GM18519 (cell line): ENCODE data around the gene ADAM12.
"Not testable (repeated sequence)": the region's sequence is repeated elsewhere in the genome, so short reads cannot be mapped to it uniquely, and the experiment has no call there.

Experiments
- ATAC-seq: cut with Tn5 transposase; IDR thresholded peaks from one replicate; pipeline ENCODE4 v1.9.1; 2021; ENCODE audit warnings: mild to moderate bottlenecking, moderate library complexity; ENCODE audit not compliant: unreplicated experiment, low FRiP score

ADAM12 gene

DNA sequence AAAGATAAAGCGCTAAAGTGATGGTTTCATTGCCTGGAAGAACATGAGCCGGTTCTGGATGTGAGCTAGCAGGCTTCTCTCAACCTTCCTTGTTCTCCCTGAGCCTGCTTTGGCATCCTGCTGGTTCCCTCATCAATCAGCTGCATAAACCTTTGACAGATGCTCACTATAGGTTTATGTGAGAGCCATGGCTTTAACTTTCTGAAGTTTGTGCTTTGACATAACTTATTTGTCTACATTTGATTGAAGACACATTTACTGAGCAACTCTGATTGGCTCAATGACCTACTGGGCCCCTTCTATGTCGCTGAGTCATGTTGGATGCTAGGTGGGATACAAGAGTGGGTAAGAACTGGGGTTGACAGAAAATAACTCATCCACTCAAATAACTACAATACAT, 192.0 kb downstream of the ADAM12 start:
- ATAC-seq, result no peak

DNA sequence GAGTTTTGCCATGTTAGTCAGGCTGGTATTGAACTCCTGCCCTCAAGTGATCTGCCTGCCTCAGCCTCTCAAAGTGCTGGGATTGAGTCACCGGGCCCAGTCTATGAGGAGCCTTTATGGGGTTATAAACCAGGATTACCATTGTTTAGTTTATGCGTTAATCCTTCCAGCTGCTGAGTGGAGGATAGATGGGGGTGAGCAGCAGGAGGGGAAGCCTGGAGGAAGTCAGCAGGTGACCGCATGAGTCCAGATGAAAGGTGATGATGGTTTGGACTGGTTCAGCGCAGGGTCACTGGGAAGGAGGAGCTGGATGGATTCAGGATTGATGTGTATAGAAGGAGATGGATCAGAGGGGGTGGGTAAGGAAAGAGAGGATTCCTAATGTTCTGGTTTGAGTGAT, 197.1 kb downstream of the ADAM12 start:
- no peak for ATAC-seq

DNA sequence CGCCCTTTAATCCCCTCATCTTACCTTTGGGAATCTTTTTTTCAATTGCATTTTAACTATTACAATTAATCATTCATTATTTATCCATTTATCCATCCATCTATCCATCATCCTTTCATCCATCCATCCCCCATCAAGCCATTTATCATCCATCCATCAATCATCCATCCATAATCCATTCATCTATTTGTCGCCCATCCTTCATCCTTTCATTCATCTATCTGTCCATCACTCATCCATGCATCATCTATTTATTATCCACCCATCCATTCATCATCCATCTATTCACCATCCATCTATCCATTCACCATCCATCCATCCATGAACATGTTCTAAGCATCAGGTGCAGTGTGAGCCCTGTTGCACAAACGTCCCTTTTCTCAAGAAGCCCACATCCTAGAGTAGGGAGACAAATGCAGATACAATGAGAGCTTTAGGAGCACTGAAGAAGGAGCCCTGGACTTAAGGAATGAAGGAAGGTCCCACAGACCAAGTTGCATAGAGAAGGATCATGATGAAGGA, 199.5 kb downstream of the ADAM12 start:
- no peak for ATAC-seq

DNA sequence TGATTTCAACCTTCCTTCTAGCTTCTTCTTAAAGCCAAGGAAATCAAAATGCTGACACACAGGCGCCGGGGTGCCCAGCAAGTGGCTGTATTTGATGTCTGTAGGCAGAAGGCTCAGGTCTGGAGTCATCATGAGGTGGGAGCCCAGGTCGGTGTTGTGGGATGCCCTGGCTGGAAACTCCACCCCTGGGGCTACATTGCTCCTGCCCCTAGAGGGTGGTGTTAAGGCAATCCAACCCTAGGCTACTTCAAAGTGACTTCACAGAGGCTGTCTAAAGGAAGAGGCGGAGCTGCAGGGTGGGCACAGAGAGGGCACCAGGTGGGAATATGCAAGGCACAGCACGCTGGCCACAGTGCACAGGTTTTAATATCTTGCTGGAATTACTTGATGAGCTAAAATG, 200.9 kb downstream of the ADAM12 start:
- ATAC-seq, result no peak

DNA sequence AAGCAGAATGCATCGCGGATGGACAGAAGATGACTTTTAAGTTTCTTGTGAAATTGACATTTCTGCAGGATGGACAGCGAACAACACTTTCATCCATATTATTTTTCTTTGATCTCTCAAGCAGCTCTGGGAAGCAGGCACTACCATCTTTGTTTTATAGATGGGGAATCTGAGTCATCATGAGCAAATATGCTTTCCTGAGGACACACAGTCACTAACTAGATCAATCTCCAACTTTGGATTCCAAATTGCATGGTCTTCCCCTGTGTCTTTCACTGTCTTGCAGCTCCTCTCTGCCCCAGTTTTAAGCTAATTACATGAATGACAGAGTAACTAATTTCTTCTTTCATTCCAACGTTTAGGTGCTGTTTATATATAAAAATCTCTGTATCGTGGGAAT, 201.5 kb downstream of the ADAM12 start:
- no peak for ATAC-seq

DNA sequence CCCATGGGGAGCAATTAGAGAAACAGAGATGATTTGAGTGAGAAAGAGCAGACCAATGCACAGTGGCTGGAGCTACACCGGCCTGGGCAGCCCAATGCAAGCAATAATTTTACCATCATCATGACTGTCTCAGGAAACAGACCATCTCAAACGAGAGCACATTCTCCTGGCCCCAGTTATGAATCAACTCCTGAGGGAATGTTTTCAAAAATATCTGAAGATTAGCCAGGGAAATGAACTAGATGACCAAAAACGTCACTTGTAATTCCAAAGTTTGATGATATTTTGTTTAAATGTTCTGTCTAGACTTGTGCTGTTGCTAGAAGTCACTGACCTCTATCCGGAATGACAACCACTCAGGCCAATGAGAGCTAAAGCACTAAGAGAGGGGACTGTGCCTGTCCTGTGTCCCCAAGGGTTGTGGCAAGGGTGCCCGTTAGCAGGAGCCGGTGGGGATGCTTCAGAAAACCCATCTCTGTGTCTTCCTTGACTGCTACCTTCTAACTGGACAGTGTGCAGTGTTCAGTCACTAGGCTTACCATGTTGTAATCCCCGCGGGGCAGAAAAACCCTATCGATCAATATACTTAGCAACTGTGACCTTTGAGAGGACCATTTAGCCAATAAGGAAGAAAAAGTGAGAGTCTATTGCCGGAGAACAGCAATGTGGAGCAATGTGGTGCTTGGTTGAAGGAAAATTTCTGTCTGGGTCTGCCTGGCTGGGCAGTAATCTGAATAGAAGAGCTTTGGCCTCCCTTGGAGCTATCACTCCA, 202.4 kb downstream of the ADAM12 start:
- ATAC-seq, result no peak

DNA sequence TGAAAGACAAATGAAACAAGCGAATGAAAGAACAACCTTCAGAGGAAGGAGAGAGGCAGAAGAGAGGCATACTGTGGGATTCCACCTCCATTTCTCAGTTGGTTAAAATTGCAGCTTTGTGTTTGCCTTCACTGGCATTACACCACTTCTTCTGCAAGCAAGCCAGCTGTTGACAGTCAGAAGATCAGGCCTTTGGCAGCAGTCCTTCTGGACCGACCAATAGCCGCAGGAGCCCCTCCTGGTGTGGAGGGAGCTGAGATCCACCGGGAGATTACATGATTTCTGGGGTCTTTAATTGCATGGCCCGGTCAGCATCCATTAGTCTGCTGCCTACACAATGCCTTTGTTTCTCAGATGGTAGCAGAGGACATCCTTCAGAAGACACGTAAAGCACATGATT, 206.7 kb downstream of the ADAM12 start:
- no peak for ATAC-seq

DNA sequence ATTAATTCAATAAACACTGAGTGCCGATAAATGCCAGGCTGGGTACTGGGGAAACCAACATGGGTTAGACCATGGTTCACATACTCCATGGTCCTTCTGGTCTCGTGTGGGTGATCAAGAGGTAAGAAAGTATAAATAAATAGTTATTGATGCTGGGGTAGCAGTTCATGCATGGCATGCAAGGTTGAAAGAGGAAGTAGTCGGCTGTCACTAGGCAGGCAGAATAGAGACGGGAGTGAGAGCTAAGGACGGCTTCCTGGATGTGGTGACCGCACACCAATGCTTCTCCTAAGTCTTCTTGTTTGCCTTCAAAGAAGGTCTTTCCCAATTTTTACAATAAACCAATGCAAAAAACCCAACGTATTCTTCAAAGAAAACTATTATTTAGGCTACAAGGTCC, 208.6 kb downstream of the ADAM12 start:
- ATAC-seq, result peak; percentile 61

DNA sequence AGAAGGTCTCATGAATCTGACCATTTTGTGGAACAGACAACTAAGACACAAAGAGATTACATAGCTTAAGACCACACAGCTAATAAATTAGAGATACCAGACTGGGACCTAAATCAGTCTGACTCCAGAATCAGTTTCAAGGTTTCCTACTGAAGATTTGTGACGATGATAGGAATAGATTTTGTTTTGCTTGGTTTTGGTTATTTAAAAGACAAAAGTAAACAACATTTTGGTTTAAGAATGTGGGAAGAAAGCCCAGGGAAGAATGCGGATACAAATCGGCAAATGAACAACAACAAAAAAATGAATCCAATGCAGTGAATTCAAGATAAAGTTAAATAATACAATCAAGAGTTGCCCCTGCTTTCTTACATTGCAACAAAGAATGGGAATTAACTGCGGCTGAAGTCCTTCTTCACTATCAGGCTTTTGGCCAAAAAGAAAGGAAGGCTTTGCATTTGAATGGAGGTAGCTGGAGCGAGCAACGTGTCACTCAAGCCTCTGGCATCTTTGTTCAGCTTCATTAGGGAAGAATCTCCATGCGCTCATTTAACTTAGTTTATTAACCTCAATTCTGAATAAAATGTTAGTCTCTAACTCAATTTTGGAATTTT, 210.8 kb downstream of the ADAM12 start:
- no peak for ATAC-seq

DNA sequence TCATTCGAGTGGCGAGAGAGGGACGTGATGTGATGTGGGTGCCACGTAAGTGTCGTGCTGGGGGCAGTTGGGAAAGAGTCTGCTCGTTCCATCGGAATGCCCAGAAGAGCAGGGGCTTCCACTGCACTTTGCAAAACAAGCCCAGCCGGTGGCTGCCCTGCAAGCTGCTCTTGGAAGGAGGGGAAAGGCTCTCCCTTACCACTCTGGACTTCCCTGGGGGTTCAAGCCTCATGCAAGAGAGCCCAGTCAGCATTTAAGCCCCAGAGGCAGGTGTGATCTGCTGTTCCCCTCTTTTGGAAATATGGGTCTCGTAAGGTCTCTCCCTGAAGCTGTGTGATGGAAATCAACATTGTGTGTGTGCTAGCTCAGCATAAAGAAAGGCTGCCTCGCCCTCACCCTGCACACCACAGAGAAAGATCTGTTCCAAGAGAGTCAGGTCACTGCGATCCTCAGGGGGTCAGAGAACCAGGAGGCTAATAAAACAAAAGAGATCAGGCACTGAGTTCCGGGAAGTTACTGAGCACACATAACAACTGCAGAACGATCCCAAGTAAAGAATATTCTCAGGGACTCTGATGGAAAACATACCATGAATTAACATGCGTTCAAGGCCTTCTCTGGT, 212.5 kb downstream of the ADAM12 start:
- no peak for ATAC-seq

DNA sequence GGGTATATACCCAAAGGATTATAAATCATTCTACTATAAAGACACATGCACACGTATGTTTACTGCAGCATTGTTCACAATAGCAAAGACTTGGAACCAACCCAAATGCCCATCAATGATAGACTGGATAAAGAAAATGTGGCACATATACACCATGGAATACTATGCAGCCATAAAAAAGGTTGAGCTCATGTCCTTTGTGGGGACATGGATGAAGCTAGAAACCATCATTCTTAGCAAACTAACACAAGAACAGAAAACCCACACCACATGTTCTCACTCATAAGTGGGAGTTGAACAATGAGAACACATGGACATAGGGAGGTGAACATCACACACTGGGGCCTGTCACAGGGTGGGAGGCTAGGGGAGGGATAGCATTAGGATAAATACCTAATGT, 215.5 kb downstream of the ADAM12 start:
- not testable (repeated sequence) for ATAC-seq

DNA sequence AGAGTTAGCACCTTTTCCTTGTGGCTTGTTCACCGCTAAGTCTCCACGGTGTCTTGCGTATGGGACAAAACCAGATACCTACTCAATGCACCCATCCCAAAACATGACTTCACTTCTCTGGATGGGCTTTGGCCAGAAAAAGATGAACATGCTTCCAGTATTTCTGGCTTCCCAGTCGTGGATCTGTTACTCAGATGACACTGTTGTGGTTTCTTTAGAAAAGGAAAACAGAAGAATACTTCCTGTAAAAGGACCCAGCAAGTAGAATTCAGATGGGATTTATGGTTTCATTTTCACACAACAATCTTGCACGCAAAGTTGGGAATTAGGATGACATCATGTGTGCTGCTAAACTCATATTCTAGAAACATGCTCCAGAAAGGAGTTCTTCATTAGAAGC, 216.7 kb downstream of the ADAM12 start:
- no peak for ATAC-seq

DNA sequence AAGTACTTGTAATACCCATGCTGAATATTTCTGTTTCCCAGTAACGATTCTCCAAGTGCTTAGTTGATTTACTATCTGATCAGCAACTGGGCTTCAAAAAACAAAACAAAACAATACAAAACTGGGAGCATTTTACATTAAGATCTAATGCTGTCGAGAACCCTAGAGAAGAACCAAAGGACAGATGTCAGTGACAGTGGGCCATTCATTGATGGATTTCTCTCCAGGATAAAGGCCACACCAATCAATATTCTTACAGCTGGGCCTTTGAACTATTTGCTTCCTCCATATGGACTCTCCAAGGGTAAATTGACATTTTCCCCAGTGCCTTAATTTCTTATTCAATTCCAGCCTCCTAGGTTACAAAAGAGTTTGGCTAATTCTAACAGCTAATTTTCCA, 217.5 kb downstream of the ADAM12 start:
- ATAC-seq, result no peak

DNA sequence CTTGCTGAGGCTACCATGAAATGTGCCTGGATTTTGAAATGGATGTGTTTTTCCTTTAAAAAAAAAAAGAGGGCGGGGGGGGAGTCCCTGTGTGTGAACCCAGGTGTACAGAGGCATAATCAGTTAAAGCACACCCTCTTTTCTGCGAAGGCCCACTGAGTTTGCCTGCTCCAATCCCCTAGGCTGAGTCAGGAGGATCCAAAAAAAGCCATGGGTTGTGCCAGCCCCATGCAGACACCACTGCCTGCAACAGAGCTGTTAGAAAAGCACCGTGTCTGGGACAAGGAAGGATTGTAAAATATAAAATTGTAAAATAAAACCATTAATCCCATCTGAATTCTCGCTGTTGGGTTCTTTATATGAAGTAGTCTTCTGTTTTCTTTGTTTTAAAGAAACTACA, 217.9 kb downstream of the ADAM12 start:
- no peak for ATAC-seq

DNA sequence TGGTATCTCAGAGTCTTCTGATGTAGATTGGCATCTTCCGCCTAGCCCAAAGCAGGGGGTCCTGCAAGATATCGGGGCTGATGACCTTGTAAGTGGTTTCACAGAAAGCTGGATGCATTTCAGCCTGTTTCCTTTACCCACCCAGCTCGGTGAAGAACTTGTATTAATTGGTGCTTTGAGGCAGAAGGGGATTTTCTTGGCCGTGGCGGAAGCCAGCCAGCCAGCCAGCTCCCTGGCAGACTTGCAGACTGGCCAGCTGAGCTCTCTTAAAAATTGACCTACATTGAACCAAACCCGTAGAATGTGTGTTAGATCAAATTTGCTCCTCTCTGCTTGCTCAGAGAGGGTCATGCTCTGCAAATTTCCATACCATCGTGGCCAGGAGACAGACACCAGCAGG, 218.4 kb downstream of the ADAM12 start:
- no peak for ATAC-seq

DNA sequence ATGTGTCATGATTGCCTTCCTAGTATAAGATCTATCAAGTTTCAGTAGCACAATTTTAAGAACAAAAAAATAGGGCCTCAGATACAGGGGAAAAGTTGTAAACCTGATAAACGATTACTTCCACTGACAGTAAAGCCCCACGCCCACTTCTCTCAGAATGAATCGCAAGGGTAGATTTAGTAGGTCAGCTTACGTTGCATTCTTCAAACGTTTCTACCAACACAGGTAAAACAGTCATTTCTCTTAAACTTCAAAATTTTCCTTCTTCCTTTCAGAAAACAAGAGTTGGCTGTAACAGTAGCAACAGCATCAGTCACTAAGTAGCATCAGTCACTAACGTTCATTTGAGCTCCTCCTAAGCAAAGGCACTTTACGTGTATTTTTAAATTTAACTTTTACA, 221.5 kb downstream of the ADAM12 start:
- no peak for ATAC-seq

DNA sequence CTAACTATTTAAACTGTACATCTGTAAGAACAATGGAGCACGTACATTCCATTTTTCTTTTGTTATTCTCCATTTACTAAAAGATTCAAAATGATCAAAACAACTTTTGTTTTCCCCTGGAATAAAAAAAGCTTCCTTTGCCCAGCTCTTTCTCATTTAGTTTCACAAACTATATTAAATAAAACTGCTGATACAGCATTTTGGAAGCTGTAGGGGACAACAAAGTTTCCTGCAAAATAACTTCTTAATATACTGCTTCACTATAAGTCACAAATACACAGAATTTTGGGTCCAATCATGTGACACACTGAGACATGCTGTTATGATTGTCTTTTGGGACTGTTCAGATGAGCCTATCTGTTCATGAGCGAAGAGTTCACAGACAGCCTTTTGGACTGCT, 222.4 kb downstream of the ADAM12 start:
- no peak for ATAC-seq

DNA sequence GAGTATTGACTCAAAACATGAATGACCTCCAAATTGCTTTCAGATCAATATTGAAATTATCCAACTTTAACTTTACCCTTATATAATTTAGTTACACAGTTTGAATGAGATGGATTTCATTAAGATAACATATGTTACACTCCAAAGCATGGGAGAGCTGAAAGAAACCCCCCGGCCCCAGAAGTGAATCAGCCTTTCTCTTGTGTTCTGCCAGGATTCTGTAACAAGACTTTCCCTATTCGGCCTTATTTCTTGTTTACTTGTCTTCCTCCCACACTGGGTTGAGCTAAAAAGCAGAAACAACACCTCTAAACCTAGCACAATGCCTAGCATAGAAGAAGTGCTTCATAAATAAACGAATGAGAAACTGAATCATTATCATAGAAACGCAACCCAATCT, 224.8 kb downstream of the ADAM12 start:
- ATAC-seq, result no peak

DNA sequence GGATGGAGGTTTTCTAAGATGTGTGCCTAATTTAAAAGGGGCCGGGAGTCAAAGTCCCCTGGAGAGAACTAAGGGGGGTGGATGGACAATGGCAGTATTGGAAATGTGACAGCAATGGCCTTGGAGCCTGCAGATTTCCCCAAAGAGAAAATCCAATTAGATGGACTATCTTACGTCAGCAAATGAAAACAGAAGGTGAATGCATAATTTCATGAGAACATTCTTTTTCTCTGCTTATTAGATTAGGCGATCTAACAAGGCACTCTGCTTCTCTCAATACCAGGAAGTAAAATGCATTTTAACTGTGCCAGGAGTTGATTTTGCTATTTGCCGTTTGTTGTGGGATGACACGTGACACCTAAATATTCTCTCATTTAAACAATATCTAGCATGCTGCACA, 226.6 kb downstream of the ADAM12 start:
- no peak for ATAC-seq

DNA sequence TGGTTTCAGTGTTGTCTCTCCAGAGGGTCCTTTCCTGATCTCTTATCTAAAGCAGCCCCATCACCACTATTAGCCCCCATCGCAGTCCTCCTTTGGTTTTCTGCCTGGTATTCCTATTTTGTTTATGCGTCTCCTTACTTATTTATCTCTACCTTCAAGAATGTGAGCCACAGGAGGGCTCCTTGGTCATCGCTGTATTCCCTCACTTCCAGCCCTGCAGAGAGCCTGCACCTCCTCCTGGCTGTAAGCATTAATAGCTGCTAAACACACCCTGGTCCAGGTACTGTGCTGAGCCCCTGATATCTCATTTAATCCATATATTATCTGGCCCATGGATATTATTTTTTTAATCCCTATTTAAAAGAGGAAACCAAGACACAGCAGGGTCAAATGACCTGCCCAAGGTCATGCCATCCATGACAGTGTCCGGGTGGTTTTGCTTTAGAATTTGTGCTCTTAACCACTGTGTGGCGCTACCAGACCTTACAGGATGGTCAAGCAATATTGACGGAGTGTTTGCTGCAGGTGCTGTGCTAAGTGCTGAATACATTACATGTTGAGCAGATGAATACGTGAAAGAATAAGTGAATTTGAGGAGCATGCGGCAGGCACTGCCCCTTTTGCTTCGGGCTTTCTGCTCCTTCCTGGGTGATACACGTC, 227.2 kb downstream of the ADAM12 start:
- no peak for ATAC-seq

DNA sequence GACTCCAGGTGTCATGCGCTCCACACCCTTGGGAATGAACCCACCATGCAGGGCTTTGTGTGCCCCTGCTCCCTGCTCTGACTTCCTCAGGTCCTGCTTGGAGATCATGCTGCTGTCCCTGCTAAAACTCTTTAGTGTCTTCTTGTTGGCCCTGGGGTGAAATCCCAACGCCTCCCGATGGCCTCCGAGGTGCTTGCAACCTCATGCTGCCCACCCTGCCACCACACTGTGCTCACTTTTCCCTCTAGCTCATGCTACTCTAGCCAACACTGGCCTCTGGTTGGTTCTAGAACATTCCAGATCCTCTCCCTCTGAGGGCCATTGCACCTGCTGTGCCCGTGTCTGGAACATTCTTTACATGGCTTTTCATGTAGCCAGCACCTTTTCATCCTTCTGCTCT, 227.7 kb downstream of the ADAM12 start:
- ATAC-seq, result no peak
